ENCODE measurements around the gene TMEM169.
A peak's percentile ranks its signal among the peaks of the same experiment; 100 is the strongest.

The TMEM169 gene

GRCh38 chr2:216108967-216109921 lies 27.5 kb downstream of the TMEM169 start, which contains the start of gene XRCC5 (continued):
- TF ChIP-seq ZBTB26 (tag by site-specific recombination; optimal IDR thresholded peaks at IDR 0.05) (peak; percentile 81), ZNF354C (tag by site-specific recombination; IDR thresholded peaks at IDR 0.05; ENCODE audit: borderline replicate concordance, low read depth) (no peak), ZFP69B (tag by site-specific recombination; IDR thresholded peaks at IDR 0.05) (0 out of 2 replicates have a peak, but pooled peaks have one; percentile 24), ZXDB (tag by site-specific recombination; IDR thresholded peaks at IDR 0.05) (0 out of 2 replicates have a peak, but pooled peaks have one; percentile 23), ZBTB20 (tag by site-specific recombination; IDR thresholded peaks at IDR 0.05) (peak; percentile 86), ZNF501 (tag by site-specific recombination; IDR thresholded peaks at IDR 0.05) (0 out of 2 replicates have a peak, but pooled peaks have one; percentile 16), ZFP37 (tag by site-specific recombination; IDR thresholded peaks at IDR 0.05) (peak; percentile 48; the same call in 1 of the 2 replicates), ZNF660 (tag by site-specific recombination; IDR thresholded peaks at IDR 0.05) (0 out of 2 replicates have a peak, but pooled peaks have one; percentile 8), ZNF629 (tag by site-specific recombination; IDR thresholded peaks at IDR 0.05) (peak; percentile 7; the same call in 1 of the 2 replicates), CTCF (tag by site-specific recombination; IDR thresholded peaks at IDR 0.05) (peak; percentile 36; the same call in 1 of the 2 replicates), ZNF132 (tag by site-specific recombination; IDR thresholded peaks at IDR 0.05; ENCODE audit: borderline replicate concordance) (no peak), OVOL3 (tag by site-specific recombination; IDR thresholded peaks at IDR 0.05) (peak; percentile 7; the same call in 1 of the 2 replicates), ZNF426 (tag by site-specific recombination; IDR thresholded peaks at IDR 0.05) (no peak), YY1 (tag by site-specific recombination; IDR thresholded peaks at IDR 0.05) (peak; percentile 47; the same call in 1 of the 2 replicates)

- ChIA-PET POLR2A (interaction anchor here (0.7 to 3.8 kb wide), 2 partner anchors 22 to 28 kb away, joined by 7 to 18 read pairs; partner anchors contain the start of genes PECR and TMEM169), CTCF (interaction anchor here (0.6 to 1.6 kb wide), 16 partner anchors 9 to 1016 kb away, joined by 3 to 5 read pairs (median 3); no protein-coding TSS in a partner anchor)
- Histone ChIP-seq H3K36me3 (ENCODE audit: control insufficient read depth in 2 of 2, insufficient read depth in 1 of 2, low read length in 2 of 2) (peaks cover 9 to 46% of the 10 kb centered on the region in 2 experiments), H3K27ac (ENCODE audit: extremely low read depth, low read depth, low read length) (peak overlapping the region; percentile 80), H3K9me3 (ENCODE audit: control insufficient read depth, insufficient read depth, low read depth, low read length) (no peaks in the 10 kb centered on the region), H3K4me1 (ENCODE audit: control insufficient read depth, insufficient read depth, low read length) (no peaks in the 10 kb centered on the region), H3K4me3 (ENCODE audit: low read depth, low read length) (peak overlapping the region; percentile 92)
- peak; percentile 54 for TF ChIP-seq CTCF (tag by site-specific recombination; IDR thresholded peaks at IDR 0.05)
- no peak for TF ChIP-seq GLIS1 (tag by site-specific recombination; IDR thresholded peaks at IDR 0.05)
- TF ChIP-seq ZNF654 (tag by site-specific recombination; IDR thresholded peaks at IDR 0.05; ENCODE audit: low read depth) = peak; percentile 26
- TF ChIP-seq AEBP2 (tag by site-specific recombination; IDR thresholded peaks at IDR 0.05; ENCODE audit: borderline replicate concordance) = no peak
These were observed 28.4 kb downstream of the TMEM169 start for GRCh38 chr2:216109962-216110614.

All from HEK293 (cell line).